ENCODE data around the gene ITPRIP.

- TF ChIP-seq POLR2AphosphoS5 (IDR thresholded peaks at IDR 0.05) = no peak
- TF ChIP-seq CTCF (IDR thresholded peaks at IDR 0.05 in 8 of 11, conservative IDR thresholded peaks at IDR 0.05 in 3 of 11) = no peak
Measured at GRCh38 chr10:104284846-104285245, 53.4 kb downstream of the ITPRIP start.

Measured in spleen (tissue), 7 donors.